HEK293T (cell line): ENCODE data around the gene LNX2.

ENCODE experiments used
- CTCF ChIA-PET: fragments of 350-600 bp; formaldehyde crosslinking; extraction: SDS; loops from one replicate; lab custom pipeline; 2021; ENCODE audit warnings: antibody characterized with exemption, inconsistent platforms; lab: Yijun Ruan, JAX
- POLR2A ChIA-PET: fragments of 350-600 bp; formaldehyde crosslinking; extraction: SDS; loops from one replicate; lab custom pipeline; 2020; ENCODE audit warnings: antibody characterized with exemption, inconsistent platforms; lab: Yijun Ruan, JAX
- DNase-seq: peaks from one replicate; pipeline ENCODE4 v3.0.0; 2012; ENCODE audit warnings: mixed read lengths; ENCODE audit errors: extremely low spot score
- ARNT ChIP-seq: fragments of 450-650 bp; IDR thresholded peaks from 2 replicates; pipeline ENCODE4 v1.6.1; 2017; ENCODE audit warnings: mild to moderate bottlenecking
- BHLHE40 ChIP-seq: fragments of 450-650 bp; IDR thresholded peaks from 2 replicates; pipeline ENCODE4 v1.6.1; 2016; ENCODE audit warnings: mild to moderate bottlenecking, moderate library complexity, borderline replicate concordance
- CTBP1 ChIP-seq: fragments of 450-650 bp; IDR thresholded peaks from 2 replicates; pipeline ENCODE4 v1.6.1; 2016; ENCODE audit warnings: borderline replicate concordance
- ELF4 ChIP-seq: fragments of 450-650 bp; IDR thresholded peaks from 2 replicates; pipeline ENCODE4 v1.6.1; 2017; ENCODE audit warnings: antibody characterized with exemption
- FOXA1 ChIP-seq: fragments of 450-650 bp; IDR thresholded peaks from 2 replicates; pipeline ENCODE4 v1.6.1; 2016; ENCODE audit warnings: mild to moderate bottlenecking
- FOXK2 ChIP-seq: fragments of 450-650 bp; IDR thresholded peaks from 2 replicates; pipeline ENCODE4 v1.6.1; 2016; ENCODE audit warnings: mild to moderate bottlenecking
- FOXM1 ChIP-seq: fragments of 450-650 bp; IDR thresholded peaks from 2 replicates; pipeline ENCODE4 v1.6.1; 2017; ENCODE audit warnings: mild to moderate bottlenecking, borderline replicate concordance
- HDGF ChIP-seq: fragments of 450-650 bp; IDR thresholded peaks from 2 replicates; pipeline ENCODE4 v1.6.1; 2017; ENCODE audit warnings: antibody characterized with exemption, borderline replicate concordance
- L3MBTL2 ChIP-seq: fragments of 450-650 bp; conservative IDR thresholded peaks from 2 replicates; pipeline ENCODE4 v1.6.1; 2016; ENCODE audit warnings: mild to moderate bottlenecking
- LEF1 ChIP-seq: fragments of 450-650 bp; IDR thresholded peaks from 2 replicates; pipeline ENCODE4 v1.6.1; 2017; ENCODE audit warnings: mild to moderate bottlenecking, borderline replicate concordance
- NFRKB ChIP-seq: fragments of 450-650 bp; IDR thresholded peaks from 2 replicates; pipeline ENCODE4 v1.6.1; 2016; ENCODE audit warnings: mild to moderate bottlenecking, moderate library complexity
- PKNOX1 ChIP-seq: fragments of 450-650 bp; IDR thresholded peaks from 2 replicates; pipeline ENCODE4 v1.6.1; 2016
- SP1 ChIP-seq: fragments of 450-650 bp; IDR thresholded peaks from 2 replicates; pipeline ENCODE4 v1.6.1; 2017
- SUZ12 ChIP-seq: fragments of 450-650 bp; IDR thresholded peaks from 2 replicates; pipeline ENCODE4 v1.6.1; 2016; ENCODE audit warnings: mild to moderate bottlenecking
- TARDBP ChIP-seq: fragments of 450-650 bp; IDR thresholded peaks from 2 replicates; pipeline ENCODE4 v1.6.1; 2016
- ZNF384 ChIP-seq: fragments of 450-650 bp; IDR thresholded peaks from 2 replicates; pipeline ENCODE4 v1.6.1; 2016

Gene LNX2

DNA sequence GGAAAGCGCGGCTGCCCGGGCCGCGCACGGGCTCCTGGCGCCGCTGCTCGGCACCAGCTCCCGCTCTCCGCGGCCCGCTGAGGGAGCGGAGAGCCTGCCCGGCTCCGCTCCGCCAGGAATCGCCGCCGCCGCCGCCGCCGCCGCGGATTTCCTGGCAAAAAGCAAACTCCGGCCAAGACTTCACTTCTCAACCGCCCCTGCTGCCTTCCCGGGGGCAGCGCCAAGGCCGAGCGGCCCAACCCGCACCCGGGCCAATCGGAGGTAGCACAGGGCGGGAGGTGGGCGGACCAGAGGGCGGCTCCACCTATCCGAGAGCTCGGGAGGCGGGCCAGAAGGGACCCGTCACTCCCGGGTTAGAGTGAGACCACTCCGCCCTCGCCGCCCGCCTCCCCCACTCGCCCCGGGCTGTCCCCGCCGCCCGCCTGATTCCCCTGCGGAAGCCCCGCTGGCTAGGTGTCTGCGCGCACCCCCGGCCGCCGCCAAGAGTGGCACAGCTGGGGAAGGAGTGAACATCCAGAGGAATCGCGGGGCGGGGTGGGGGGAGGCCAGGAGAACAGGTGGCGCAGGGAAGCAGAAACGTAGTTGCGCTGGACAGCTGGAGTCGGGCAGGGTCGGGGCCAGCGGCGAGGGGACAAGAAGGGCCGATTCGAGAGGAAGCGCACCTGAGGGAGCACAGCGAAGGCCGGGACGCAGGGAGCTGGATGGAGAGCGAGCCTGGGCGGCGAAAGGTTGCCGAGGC lies at the start of gene LNX2:
TSS of gene LNX2 (minus strand) at position 153 of the 739 bp plus-strand sequence. CDS start 38,826 bp downstream, outside the sequence.
- peak; percentile 92 for DNase-seq
- POLR2A ChIA-PET = interaction anchor here (0.6 to 2.2 kb wide), 19 partner anchors 8 to 296 kb away, joined by 3 to 13 read pairs (median 3); no protein-coding TSS in a partner anchor
- CTCF ChIA-PET = interaction anchor here (1.1 kb wide), 1 partner anchor 72 kb away, joined by 3 read pairs; no protein-coding TSS in a partner anchor
- peak; percentile 76 for TF ChIP-seq CTBP1
- TF ChIP-seq TARDBP = no peak
- peak; percentile 61 for TF ChIP-seq L3MBTL2
- TF ChIP-seq PKNOX1 = peak; percentile 86
- TF ChIP-seq LEF1 = 0 out of 2 replicates have a peak, but pooled peaks have one; percentile 62

GRCh38 chr13:27667946-27668345 lies 47.6 kb upstream of the LNX2 start:
- POLR2A ChIA-PET = no interaction called here
- TF ChIP-seq SUZ12 (no peak), ELF4 (no peak), FOXM1 (no peak)
- CTCF ChIA-PET = interaction anchor here (0.6 kb wide), 1 partner anchor 182 kb away, joined by 3 read pairs; no protein-coding TSS in a partner anchor
- no peak for DNase-seq

DNA sequence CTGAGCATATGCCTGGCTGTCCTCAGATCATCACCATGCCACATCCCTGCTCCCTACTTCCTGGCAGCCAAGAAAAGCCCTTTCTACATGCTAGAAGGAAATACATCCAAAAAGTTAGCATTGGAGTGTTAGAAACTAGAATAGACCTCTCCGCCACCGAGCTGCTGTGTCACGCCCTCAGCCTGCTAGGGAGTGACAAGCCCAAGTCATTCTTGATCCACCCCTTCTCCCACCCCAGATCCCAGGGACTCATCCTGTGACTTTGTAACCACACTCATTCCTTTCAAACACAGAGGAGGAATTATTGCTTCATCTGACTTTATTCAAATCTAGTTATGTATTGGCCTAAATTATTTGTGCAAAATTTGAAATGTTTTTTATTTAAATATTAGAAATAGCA lies 46.6 kb upstream of the LNX2 start:
- DNase-seq = no peak
- ChIA-PET CTCF (interaction anchor here (0.5 to 1.0 kb wide), 2 partner anchors 14 to 134 kb away, joined by 3 read pairs; no protein-coding TSS in a partner anchor), POLR2A (no interaction called here)
- TF ChIP-seq TARDBP (no peak), LEF1 (no peak), NFRKB (no peak)

DNA sequence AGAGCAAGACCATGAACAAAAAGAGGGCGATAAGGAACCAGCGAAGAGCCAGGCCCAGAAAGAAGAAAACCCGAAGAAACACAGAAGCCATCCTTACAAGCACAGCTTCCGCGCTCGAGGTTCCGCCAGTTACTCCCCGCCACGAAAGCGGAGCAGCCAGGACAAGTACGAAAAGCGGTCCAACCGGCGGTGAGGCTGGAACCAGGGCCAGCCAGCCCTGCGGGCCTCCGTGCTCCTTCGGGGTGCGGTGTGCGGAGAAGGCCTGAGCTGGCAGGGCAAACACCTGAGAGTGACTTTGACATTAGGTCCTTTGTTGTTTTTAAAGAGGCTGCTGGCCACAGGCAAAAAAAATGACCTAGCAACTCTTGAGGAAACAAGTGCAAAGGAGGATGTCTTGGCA lies 45.4 kb upstream of the LNX2 start:
- no peak for DNase-seq
- TF ChIP-seq L3MBTL2 (no peak), ZNF384 (no peak), FOXA1 (no peak), TARDBP (no peak), FOXM1 (no peak), SUZ12 (no peak), ELF4 (no peak), NFRKB (no peak), LEF1 (no peak), HDGF (no peak), BHLHE40 (no peak)
- POLR2A ChIA-PET = no interaction called here
- CTCF ChIA-PET = interaction anchor here (1.4 kb wide), 1 partner anchor 161 kb away, joined by 3 read pairs; no protein-coding TSS in a partner anchor

GRCh38 chr13:27665333-27665732 lies 45.0 kb upstream of the LNX2 start:
- DNase-seq = no peak
- CTCF ChIA-PET = interaction anchor here (1.4 kb wide), 1 partner anchor 161 kb away, joined by 3 read pairs; no protein-coding TSS in a partner anchor
- TF ChIP-seq ZNF384 = no peak
- no peak for TF ChIP-seq FOXM1
- TF ChIP-seq HDGF = no peak
- TF ChIP-seq SP1 = no peak
- TF ChIP-seq L3MBTL2 = no peak
- no peak for TF ChIP-seq FOXK2
- no peak for TF ChIP-seq TARDBP
- no peak for TF ChIP-seq ELF4
- TF ChIP-seq SUZ12 = no peak
- TF ChIP-seq BHLHE40 = no peak
- no peak for TF ChIP-seq ARNT
- TF ChIP-seq LEF1 = no peak
- no peak for TF ChIP-seq FOXA1
- no peak for TF ChIP-seq PKNOX1
- no peak for TF ChIP-seq CTBP1
- TF ChIP-seq NFRKB = no peak
- POLR2A ChIA-PET = no interaction called here

GRCh38 chr13:27663947-27664346 lies 43.6 kb upstream of the LNX2 start:
- CTCF ChIA-PET = no interaction called here
- DNase-seq = no peak
- POLR2A ChIA-PET = no interaction called here
- no peak for TF ChIP-seq PKNOX1
- no peak for TF ChIP-seq ELF4
- TF ChIP-seq L3MBTL2 = no peak
- TF ChIP-seq SP1 = no peak
- no peak for TF ChIP-seq HDGF
- TF ChIP-seq NFRKB = no peak
- no peak for TF ChIP-seq ARNT
- TF ChIP-seq TARDBP = no peak
- TF ChIP-seq FOXK2 = no peak
- TF ChIP-seq SUZ12 = no peak
- no peak for TF ChIP-seq BHLHE40
- TF ChIP-seq CTBP1 = no peak
- no peak for TF ChIP-seq ZNF384
- no peak for TF ChIP-seq FOXA1
